A673 (cell line): Measurements from ENCODE around the gene FARP1. TPM values are rescaled to one million over a fixed set of nuclear protein-coding genes. Genes with fewer than 3 reads are reported as not detected.

Source experiments
- BruUV-seq: library from RNA; stranded (reverse); fragments of 400-500 nt; replicated peaks from 2 replicates; lab custom pipeline; 2021; lab: Mats Ljungman, UMichigan
- CTCF ChIA-PET: fragments of 300-600 bp; sonication (Branson Sonifier 250); formaldehyde crosslinking; loops from one replicate; lab custom pipeline; 2022; ENCODE audit warnings: antibody characterized with exemption; lab: Charles Lee
- POLR2A ChIA-PET: fragments of 300-600 bp; sonication (Branson Sonifier 250); formaldehyde crosslinking; loops from one replicate; lab custom pipeline; 2022; ENCODE audit warnings: antibody characterized with exemption; ENCODE audit not compliant: low non-redundant PET; lab: Charles Lee
- DNase-seq: peaks from one replicate; pipeline ENCODE4 v3.0.0-alpha.2; 2015; ENCODE audit warnings: low spot score
- H3K27ac ChIP-seq: fragments of 200-600 bp; sonication (generic); 2 replicates; pipeline ENCODE4 v1.5.1; 2016; ENCODE audit warnings: mixed run types, low read depth, mild to moderate bottlenecking, mixed read lengths, antibody characterized with exemption, low read length; ENCODE audit not compliant: poor library complexity, severe bottlenecking
- H3K27me3 ChIP-seq: fragments of 200-600 bp; sonication (generic); replicated peaks from 2 replicates; pipeline ENCODE4 v1.6.1; 2017; ENCODE audit warnings: mixed run types, low read depth, mild to moderate bottlenecking, mixed read lengths, antibody characterized with exemption, low read length; ENCODE audit not compliant: insufficient read depth, poor library complexity
- H3K36me3 ChIP-seq: fragments of 200-600 bp; sonication (generic); 2 replicates; pipeline ENCODE4 v1.6.1; 2016; ENCODE audit warnings: mixed run types, mild to moderate bottlenecking, mixed read lengths, antibody characterized with exemption, low read length; ENCODE audit not compliant: insufficient read depth, poor library complexity, severe bottlenecking
- H3K4me1 ChIP-seq: fragments of 200-600 bp; sonication (generic); 2 replicates; pipeline ENCODE4 v1.6.1; 2017; ENCODE audit warnings: mixed run types, mild to moderate bottlenecking, mixed read lengths, antibody characterized with exemption, low read length; ENCODE audit not compliant: insufficient read depth, poor library complexity, severe bottlenecking
- H3K4me3 ChIP-seq: fragments of 200-600 bp; sonication (generic); 2 replicates; pipeline ENCODE4 v1.5.1; 2016; ENCODE audit warnings: low read depth, mixed run types, mild to moderate bottlenecking, mixed read lengths, low read length; ENCODE audit not compliant: poor library complexity, severe bottlenecking
- H3K9me3 ChIP-seq: fragments of 200-600 bp; sonication (generic); 2 replicates; pipeline ENCODE4 v1.6.1; 2016; ENCODE audit warnings: mixed run types, low read depth, mild to moderate bottlenecking, mixed read lengths, antibody characterized with exemption, low read length; ENCODE audit not compliant: poor library complexity, severe bottlenecking
- EZH2 ChIP-seq: fragments of 200-600 bp; sonication (generic); IDR thresholded peaks from 2 replicates; pipeline ENCODE4 v1.6.1; 2017; ENCODE audit warnings: borderline replicate concordance, low read depth, mild to moderate bottlenecking, mixed read lengths, antibody characterized with exemption, low read length; ENCODE audit not compliant: poor library complexity, severe bottlenecking
- intact Hi-C: fragments of 100-400 bp; cut with micrococcal nuclease; formaldehyde crosslinking; loops from one replicate; pipeline ENCODE4 v1.10.0; 2022; ENCODE audit not compliant: unreplicated experiment
- total RNA-seq: library from RNA; stranded (reverse); gene quantifications from 2 replicates; pipeline ENCODE4 v1.2.3, GENCODE V29; 2021
- TF ChIP-seq, protein P1 (sequence below): fragments of 300-800, 200-600 bp; sonication (generic); conservative IDR thresholded peaks from 2 replicates; pipeline ENCODE4 v1.5.1; 2017; ENCODE audit warnings: low read depth, mild to moderate bottlenecking, antibody characterized with exemption, low read length, moderate library complexity, mixed read lengths

The FARP1 gene
- total RNA-seq, 1 experiment from 2014 or later, result 177 TPM

DNA sequence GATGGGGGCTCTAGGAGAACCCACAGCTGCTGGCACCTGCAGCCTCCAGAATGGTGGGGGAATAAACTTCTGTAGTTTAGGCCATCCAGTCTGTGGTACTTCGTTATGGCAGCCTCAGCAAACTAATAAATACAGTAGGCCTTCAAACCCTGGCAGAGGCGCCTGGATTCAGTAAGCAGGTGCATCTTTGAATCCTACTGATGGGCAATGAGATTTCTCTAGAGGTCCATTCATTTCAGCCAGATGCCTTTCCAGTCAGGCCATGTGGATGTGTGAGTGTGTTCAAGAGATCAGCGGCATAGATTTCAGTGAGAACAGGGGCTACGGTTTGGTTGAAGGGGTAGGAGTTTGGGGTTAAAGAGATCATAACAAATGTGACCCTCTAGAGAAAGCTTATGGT is 217.7 kb downstream of the FARP1 start:
- Histone ChIP-seq H3K9me3 (no peaks in the 10 kb centered on the region), H3K27me3 (no peaks in the 10 kb centered on the region), H3K4me1 (peaks cover 5% of the 10 kb centered on the region), H3K36me3 (no peaks in the 10 kb centered on the region), H3K27ac (no peak overlapping the region), H3K4me3 (no peak overlapping the region)
- TF ChIP-seq EZH2, result no peak
- TF ChIP-seq, protein P1, sequence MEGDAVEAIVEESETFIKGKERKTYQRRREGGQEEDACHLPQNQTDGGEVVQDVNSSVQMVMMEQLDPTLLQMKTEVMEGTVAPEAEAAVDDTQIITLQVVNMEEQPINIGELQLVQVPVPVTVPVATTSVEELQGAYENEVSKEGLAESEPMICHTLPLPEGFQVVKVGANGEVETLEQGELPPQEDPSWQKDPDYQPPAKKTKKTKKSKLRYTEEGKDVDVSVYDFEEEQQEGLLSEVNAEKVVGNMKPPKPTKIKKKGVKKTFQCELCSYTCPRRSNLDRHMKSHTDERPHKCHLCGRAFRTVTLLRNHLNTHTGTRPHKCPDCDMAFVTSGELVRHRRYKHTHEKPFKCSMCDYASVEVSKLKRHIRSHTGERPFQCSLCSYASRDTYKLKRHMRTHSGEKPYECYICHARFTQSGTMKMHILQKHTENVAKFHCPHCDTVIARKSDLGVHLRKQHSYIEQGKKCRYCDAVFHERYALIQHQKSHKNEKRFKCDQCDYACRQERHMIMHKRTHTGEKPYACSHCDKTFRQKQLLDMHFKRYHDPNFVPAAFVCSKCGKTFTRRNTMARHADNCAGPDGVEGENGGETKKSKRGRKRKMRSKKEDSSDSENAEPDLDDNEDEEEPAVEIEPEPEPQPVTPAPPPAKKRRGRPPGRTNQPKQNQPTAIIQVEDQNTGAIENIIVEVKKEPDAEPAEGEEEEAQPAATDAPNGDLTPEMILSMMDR, result no peak
- BruUV-seq, result no TSS peak
- ChIA-PET CTCF (no interaction called here), POLR2A (no interaction called here)
- no peak for DNase-seq
- intact Hi-C loops, result no loop called here

DNA sequence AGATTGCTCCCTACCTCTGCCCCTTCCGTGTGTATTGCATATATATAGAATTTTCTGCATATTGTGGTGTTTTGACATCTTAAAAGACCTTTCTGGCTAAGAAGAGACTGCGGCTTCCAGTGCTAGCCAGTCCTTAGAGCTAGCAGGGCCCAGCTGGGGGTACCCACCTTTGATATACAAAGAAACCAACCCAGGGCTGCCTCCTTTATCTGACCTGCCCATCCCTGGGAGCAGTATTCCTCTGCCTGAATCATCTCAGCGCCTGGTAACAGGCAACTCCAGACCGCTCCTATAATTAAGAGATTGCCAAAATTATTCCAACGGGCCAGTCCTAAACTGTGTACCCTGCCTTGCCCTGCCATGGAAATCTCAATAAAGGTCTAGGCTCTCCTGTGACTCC is 220.4 kb downstream of the FARP1 start:
- peaks cover 7% of the 10 kb centered on the region for H3K4me1 ChIP-seq
- no peak for DNase-seq
- CTCF ChIA-PET, result no interaction called here
- TF ChIP-seq, protein P1, result no peak
- TF ChIP-seq EZH2, result no peak
- no peak overlapping the region for H3K4me3 ChIP-seq
- H3K27ac ChIP-seq, result no peak overlapping the region
- no peaks in the 10 kb centered on the region for H3K9me3 ChIP-seq
- intact Hi-C loops, result no loop called here
- no TSS peak for BruUV-seq
- H3K27me3 ChIP-seq, result no peaks in the 10 kb centered on the region
- peaks cover 2% of the 10 kb centered on the region for H3K36me3 ChIP-seq
- POLR2A ChIA-PET, result no interaction called here

DNA sequence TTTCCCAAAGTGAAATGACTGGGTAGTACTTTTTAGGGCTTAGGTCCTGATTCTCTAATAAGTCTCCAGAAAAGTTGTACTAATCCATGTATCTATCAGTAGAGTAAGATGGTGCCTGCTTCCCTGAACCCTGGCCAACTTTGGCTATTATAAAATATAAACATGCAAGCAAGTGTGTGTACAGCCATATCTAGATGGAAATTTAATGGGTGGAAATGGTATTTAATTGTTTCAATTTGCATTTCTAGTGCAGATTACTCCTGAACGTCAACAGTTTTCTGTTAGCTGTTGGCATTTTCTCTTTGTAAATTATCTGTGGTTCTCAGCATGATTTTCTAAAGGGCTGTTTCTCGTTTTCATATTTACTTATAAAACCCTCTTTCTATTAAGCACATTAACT is 221.3 kb downstream of the FARP1 start:
- H3K4me3 ChIP-seq, result no peak overlapping the region
- POLR2A ChIA-PET, result no interaction called here
- peaks cover 7% of the 10 kb centered on the region for H3K4me1 ChIP-seq
- DNase-seq, result no peak
- BruUV-seq, result no TSS peak
- CTCF ChIA-PET, result no interaction called here
- intact Hi-C loops, result no loop called here
- no peak overlapping the region for H3K27ac ChIP-seq
- no peaks in the 10 kb centered on the region for H3K27me3 ChIP-seq
- peaks cover 5% of the 10 kb centered on the region for H3K36me3 ChIP-seq
- TF ChIP-seq EZH2, result no peak
- TF ChIP-seq, protein P1, result no peak
- no peaks in the 10 kb centered on the region for H3K9me3 ChIP-seq
